ENCODE results near the gene HSDL1. TPM values are rescaled to one million over a fixed set of nuclear protein-coding genes. Genes with fewer than 3 reads are reported as not detected.

HSDL1 gene
- total RNA-seq, 1 experiment from 2014 or later = 35.8 TPM

DNA sequence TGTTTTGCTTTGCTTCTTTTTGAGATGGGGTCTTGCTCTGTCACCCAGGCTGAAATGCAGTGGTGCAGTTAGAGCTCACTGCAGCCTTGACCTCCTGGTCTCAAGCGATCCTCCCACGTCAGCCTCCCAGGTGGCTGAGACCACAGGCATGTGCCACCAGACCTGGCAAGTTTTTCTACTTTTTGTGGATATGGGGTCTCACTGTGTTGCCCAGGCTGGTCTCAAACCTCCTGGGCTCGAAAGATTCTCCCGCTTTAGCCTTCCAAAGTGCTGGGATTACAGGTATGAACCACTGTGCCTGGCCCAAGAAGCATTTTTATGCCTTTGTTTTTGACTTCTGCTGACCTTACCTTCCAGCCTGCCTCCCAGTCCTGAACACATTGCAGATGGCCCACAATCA, 10.2 kb upstream of the HSDL1 start:
- H4K20me1 ChIP-seq (ENCODE audit: insufficient read depth) = no peaks in the 10 kb centered on the region
- ChIA-PET CTCF (interaction anchor here (1.8 kb wide), 1 partner anchor 32 kb away, joined by 8 read pairs; the partner anchor contains the start of gene TAF1C), POLR2A (no interaction called here), RAD21 (ENCODE audit: low non-redundant PET in 1 of 2, low total read pairs in 2 of 2, uncharacterized antibody in 2 of 2, unreplicated experiment in 2 of 2) (no interaction called here)
- DNase-seq (ENCODE audit: low read depth, low spot score) = no peak
- no peak for ATAC-seq
- H3K4me3 ChIP-seq (replicated peaks in 1 of 2; ENCODE audit: low read depth in 1 of 2, low read length in 2 of 2) = no peak overlapping the region
- H3K9me2 ChIP-seq (ENCODE audit: insufficient read depth) = no peaks in the 10 kb centered on the region
- H3K79me2 ChIP-seq (ENCODE audit: insufficient read depth, low read length) = no peaks in the 10 kb centered on the region
- H3K4me2 ChIP-seq (ENCODE audit: low read length) = no peak overlapping the region
- no peak overlapping the region for H3K9ac ChIP-seq (ENCODE audit: low read length)
- H3K4me1 ChIP-seq (ENCODE audit: control insufficient read depth in 1 of 2, insufficient read depth in 2 of 2, low read length in 2 of 2) = peaks cover 0 to 10% of the 10 kb centered on the region in 2 experiments; a peak in 2 of 4 replicates
- no peaks in the 10 kb centered on the region; a peak in 1 of 4 replicates for H3K9me3 ChIP-seq (ENCODE audit: control insufficient read depth in 1 of 2, insufficient read depth in 1 of 2, low read depth in 1 of 2, low read length in 2 of 2)
- no TSS peak for BruUV-seq (replicated peaks)
- TF ChIP-seq, protein P1, sequence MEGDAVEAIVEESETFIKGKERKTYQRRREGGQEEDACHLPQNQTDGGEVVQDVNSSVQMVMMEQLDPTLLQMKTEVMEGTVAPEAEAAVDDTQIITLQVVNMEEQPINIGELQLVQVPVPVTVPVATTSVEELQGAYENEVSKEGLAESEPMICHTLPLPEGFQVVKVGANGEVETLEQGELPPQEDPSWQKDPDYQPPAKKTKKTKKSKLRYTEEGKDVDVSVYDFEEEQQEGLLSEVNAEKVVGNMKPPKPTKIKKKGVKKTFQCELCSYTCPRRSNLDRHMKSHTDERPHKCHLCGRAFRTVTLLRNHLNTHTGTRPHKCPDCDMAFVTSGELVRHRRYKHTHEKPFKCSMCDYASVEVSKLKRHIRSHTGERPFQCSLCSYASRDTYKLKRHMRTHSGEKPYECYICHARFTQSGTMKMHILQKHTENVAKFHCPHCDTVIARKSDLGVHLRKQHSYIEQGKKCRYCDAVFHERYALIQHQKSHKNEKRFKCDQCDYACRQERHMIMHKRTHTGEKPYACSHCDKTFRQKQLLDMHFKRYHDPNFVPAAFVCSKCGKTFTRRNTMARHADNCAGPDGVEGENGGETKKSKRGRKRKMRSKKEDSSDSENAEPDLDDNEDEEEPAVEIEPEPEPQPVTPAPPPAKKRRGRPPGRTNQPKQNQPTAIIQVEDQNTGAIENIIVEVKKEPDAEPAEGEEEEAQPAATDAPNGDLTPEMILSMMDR (IDR thresholded peaks at IDR 0.05 in 2 of 3, conservative IDR thresholded peaks at IDR 0.05 in 1 of 3; ENCODE audit: borderline replicate concordance in 1 of 3, insufficient read depth in 1 of 3, low read depth in 2 of 3, low read length in 2 of 3) = no peak
- TF ChIP-seq MAX (IDR thresholded peaks at IDR 0.05) (no peak), SIN3A (IDR thresholded peaks at IDR 0.05; ENCODE audit: low read depth) (no peak), CEBPB (IDR thresholded peaks at IDR 0.05; ENCODE audit: low read depth) (no peak)
- no peaks in the 10 kb centered on the region for H3K36me3 ChIP-seq (ENCODE audit: control insufficient read depth in 1 of 2, insufficient read depth in 2 of 2, low read length in 2 of 2)
- no peak overlapping the region for H2AFZ ChIP-seq (ENCODE audit: low read depth, low read length, poor library complexity, severe bottlenecking)
- H3K27ac ChIP-seq (ENCODE audit: low read depth, low read length) = no peak overlapping the region
- intact Hi-C loops (cut with micrococcal nuclease) = no loop called here
- H3K27me3 ChIP-seq (ENCODE audit: insufficient read depth, low read length) = peaks cover 7% of the 10 kb centered on the region; the same call in 1 of the 2 replicates

GRCh38 chr16:84153660-84154214, 8.8 kb upstream of the HSDL1 start:
- Histone ChIP-seq H3K79me2 (ENCODE audit: insufficient read depth, low read length) (no peaks in the 10 kb centered on the region), H3K4me2 (ENCODE audit: low read length) (no peak overlapping the region), H3K27ac (ENCODE audit: low read depth, low read length) (no peak overlapping the region), H2AFZ (ENCODE audit: low read depth, low read length, poor library complexity, severe bottlenecking) (peak overlapping the region; percentile 19), H3K9me3 (ENCODE audit: control insufficient read depth in 1 of 2, insufficient read depth in 1 of 2, low read depth in 1 of 2, low read length in 2 of 2) (no peaks in the 10 kb centered on the region; a peak in 1 of 4 replicates), H3K36me3 (ENCODE audit: control insufficient read depth in 1 of 2, insufficient read depth in 2 of 2, low read length in 2 of 2) (no peaks in the 10 kb centered on the region), H3K9me2 (ENCODE audit: insufficient read depth) (no peaks in the 10 kb centered on the region), H3K4me1 (ENCODE audit: control insufficient read depth in 1 of 2, insufficient read depth in 2 of 2, low read length in 2 of 2) (peaks cover 0 to 10% of the 10 kb centered on the region in 2 experiments; a peak in 2 of 4 replicates), H3K9ac (ENCODE audit: low read length) (no peak overlapping the region), H4K20me1 (ENCODE audit: insufficient read depth) (no peaks in the 10 kb centered on the region), H3K4me3 (replicated peaks in 1 of 2; ENCODE audit: low read depth in 1 of 2, low read length in 2 of 2) (no peak overlapping the region), H3K27me3 (ENCODE audit: insufficient read depth, low read length) (no peaks in the 10 kb centered on the region)
- no TSS peak for BruUV-seq (replicated peaks)
- RAD21 ChIA-PET (ENCODE audit: low non-redundant PET in 1 of 2, low total read pairs in 2 of 2, uncharacterized antibody in 2 of 2, unreplicated experiment in 2 of 2) = no interaction called here
- DNase-seq (ENCODE audit: low read depth, low spot score) (no peak), ATAC-seq (peak; percentile 39; the same call in 1 of the 2 replicates)
- intact Hi-C loops (cut with micrococcal nuclease) = no loop called here
- TF ChIP-seq ATF3 (IDR thresholded peaks at IDR 0.05) (no peak), ZFX (IDR thresholded peaks at IDR 0.05) (no peak), EZH2phosphoT487 (IDR thresholded peaks at IDR 0.05; ENCODE audit: borderline replicate concordance) (no peak), ELF1 (IDR thresholded peaks at IDR 0.05; ENCODE audit: borderline replicate concordance, low read depth) (no peak), SP1 (IDR thresholded peaks at IDR 0.05; ENCODE audit: low read depth) (no peak), ZNF274 (IDR thresholded peaks at IDR 0.05; ENCODE audit: low read depth, low read length) (no peak), FOSL1 (IDR thresholded peaks at IDR 0.05; ENCODE audit: low read depth) (no peak), CEBPB (IDR thresholded peaks at IDR 0.05; ENCODE audit: low read depth) (no peak)
- TF ChIP-seq, protein P2, sequence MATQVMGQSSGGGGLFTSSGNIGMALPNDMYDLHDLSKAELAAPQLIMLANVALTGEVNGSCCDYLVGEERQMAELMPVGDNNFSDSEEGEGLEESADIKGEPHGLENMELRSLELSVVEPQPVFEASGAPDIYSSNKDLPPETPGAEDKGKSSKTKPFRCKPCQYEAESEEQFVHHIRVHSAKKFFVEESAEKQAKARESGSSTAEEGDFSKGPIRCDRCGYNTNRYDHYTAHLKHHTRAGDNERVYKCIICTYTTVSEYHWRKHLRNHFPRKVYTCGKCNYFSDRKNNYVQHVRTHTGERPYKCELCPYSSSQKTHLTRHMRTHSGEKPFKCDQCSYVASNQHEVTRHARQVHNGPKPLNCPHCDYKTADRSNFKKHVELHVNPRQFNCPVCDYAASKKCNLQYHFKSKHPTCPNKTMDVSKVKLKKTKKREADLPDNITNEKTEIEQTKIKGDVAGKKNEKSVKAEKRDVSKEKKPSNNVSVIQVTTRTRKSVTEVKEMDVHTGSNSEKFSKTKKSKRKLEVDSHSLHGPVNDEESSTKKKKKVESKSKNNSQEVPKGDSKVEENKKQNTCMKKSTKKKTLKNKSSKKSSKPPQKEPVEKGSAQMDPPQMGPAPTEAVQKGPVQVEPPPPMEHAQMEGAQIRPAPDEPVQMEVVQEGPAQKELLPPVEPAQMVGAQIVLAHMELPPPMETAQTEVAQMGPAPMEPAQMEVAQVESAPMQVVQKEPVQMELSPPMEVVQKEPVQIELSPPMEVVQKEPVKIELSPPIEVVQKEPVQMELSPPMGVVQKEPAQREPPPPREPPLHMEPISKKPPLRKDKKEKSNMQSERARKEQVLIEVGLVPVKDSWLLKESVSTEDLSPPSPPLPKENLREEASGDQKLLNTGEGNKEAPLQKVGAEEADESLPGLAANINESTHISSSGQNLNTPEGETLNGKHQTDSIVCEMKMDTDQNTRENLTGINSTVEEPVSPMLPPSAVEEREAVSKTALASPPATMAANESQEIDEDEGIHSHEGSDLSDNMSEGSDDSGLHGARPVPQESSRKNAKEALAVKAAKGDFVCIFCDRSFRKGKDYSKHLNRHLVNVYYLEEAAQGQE (IDR thresholded peaks at IDR 0.05; ENCODE audit: low read depth) = no peak
- POLR2A ChIA-PET = no interaction called here
- CTCF ChIA-PET = no interaction called here

All from HCT116 (cell line).